ENCODE measurements around the gene RFESD. TPM values are rescaled to one million over a fixed set of nuclear protein-coding genes. Genes with fewer than 3 reads are reported as not detected.

RFESD gene
- polyA plus RNA-seq, 1 of the 3 experiments (the other 2 are of a cell fraction) = 1.8 TPM

GRCh38 chr5:95623706-95624105, 22.9 kb upstream of the RFESD start:
- ChIA-PET POLR2A (no interaction called here), CTCF (interaction anchor here (0.9 to 2.0 kb wide), 2 partner anchors 15 to 21 kb away, joined by 3 to 8 read pairs; no protein-coding TSS in a partner anchor)
- Histone ChIP-seq H3K79me2 (ENCODE audit: insufficient read depth) (no peaks in the 10 kb centered on the region), H3K9me3 (no peaks in the 10 kb centered on the region), H3K4me2 (no peak overlapping the region), H3F3A (replicated peaks; ENCODE audit: insufficient read depth) (no peaks in the 10 kb centered on the region), H4K20me1 (ENCODE audit: insufficient read depth) (no peaks in the 10 kb centered on the region), H3K36me3 (replicated peaks in 1 of 2; ENCODE audit: control insufficient read depth in 1 of 2, insufficient read depth in 2 of 2, low read length in 1 of 2) (no peaks in the 10 kb centered on the region), H3K4me1 (ENCODE audit: control insufficient read depth in 1 of 2, insufficient read depth in 2 of 2, low read depth in 1 of 2, low read length in 1 of 2) (peaks cover 0 to 3% of the 10 kb centered on the region in 2 experiments; a peak in 1 of 4 replicates), H3K9ac (no peak overlapping the region), H3K27me3 (ENCODE audit: insufficient read depth) (no peaks in the 10 kb centered on the region), H3K27ac (ENCODE audit: low read depth in 2 of 2, low read length in 1 of 2) (no peak overlapping the region), H3K4me3 (ENCODE audit: low read depth in 2 of 2, low read length in 1 of 2) (no peak overlapping the region), H2AFZ (ENCODE audit: low read depth) (no peak overlapping the region), H3K9me2 (no peaks in the 10 kb centered on the region)
- no peak for DNase-seq
- 81% methylated on average over 5 of the region's 5 CpGs for WGBS (ENCODE audit: low lambda C conversion rate)
- TF ChIP-seq POLR2AphosphoS5 (IDR thresholded peaks at IDR 0.05; ENCODE audit: low read depth, low read length) (no peak), NFIC (IDR thresholded peaks at IDR 0.05; ENCODE audit: borderline replicate concordance) (no peak), EZH2phosphoT487 (IDR thresholded peaks at IDR 0.05; ENCODE audit: borderline replicate concordance, low read depth) (no peak), SMC3 (IDR thresholded peaks at IDR 0.05; ENCODE audit: low read depth, low read length) (no peak), GATA2 (CRISPR knock-in tag; IDR thresholded peaks at IDR 0.05) (no peak), RXRA (IDR thresholded peaks at IDR 0.05; ENCODE audit: borderline replicate concordance, low read depth) (no peak), GABPA (IDR thresholded peaks at IDR 0.05; ENCODE audit: low read depth) (no peak), RFX5 (IDR thresholded peaks at IDR 0.05; ENCODE audit: low read length) (no peak), TAF1 (IDR thresholded peaks at IDR 0.05; ENCODE audit: borderline replicate concordance, low read depth, low read length) (no peak), FOXM1 (IDR thresholded peaks at IDR 0.05; ENCODE audit: low read depth) (no peak), REST (IDR thresholded peaks at IDR 0.05; ENCODE audit: low read depth, low read length) (no peak), FOXJ3 (CRISPR knock-in tag; IDR thresholded peaks at IDR 0.05) (no peak), TCF12 (IDR thresholded peaks at IDR 0.05) (no peak), RCOR1 (IDR thresholded peaks at IDR 0.05; ENCODE audit: low read length) (no peak), ELF1 (IDR thresholded peaks at IDR 0.05) (no peak), RAD21 (IDR thresholded peaks at IDR 0.05; ENCODE audit: low read length) (no peak), SIN3A (IDR thresholded peaks at IDR 0.05; ENCODE audit: borderline replicate concordance, low read depth, low read length) (no peak)
- TF ChIP-seq, protein P1, sequence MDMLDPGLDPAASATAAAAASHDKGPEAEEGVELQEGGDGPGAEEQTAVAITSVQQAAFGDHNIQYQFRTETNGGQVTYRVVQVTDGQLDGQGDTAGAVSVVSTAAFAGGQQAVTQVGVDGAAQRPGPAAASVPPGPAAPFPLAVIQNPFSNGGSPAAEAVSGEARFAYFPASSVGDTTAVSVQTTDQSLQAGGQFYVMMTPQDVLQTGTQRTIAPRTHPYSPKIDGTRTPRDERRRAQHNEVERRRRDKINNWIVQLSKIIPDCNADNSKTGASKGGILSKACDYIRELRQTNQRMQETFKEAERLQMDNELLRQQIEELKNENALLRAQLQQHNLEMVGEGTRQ (IDR thresholded peaks at IDR 0.05; ENCODE audit: borderline replicate concordance, low read depth, low read length) = no peak
- TF ChIP-seq, protein P2, sequence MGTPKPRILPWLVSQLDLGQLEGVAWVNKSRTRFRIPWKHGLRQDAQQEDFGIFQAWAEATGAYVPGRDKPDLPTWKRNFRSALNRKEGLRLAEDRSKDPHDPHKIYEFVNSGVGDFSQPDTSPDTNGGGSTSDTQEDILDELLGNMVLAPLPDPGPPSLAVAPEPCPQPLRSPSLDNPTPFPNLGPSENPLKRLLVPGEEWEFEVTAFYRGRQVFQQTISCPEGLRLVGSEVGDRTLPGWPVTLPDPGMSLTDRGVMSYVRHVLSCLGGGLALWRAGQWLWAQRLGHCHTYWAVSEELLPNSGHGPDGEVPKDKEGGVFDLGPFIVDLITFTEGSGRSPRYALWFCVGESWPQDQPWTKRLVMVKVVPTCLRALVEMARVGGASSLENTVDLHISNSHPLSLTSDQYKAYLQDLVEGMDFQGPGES (IDR thresholded peaks at IDR 0.05; ENCODE audit: low read depth, low read length) = no peak
- TF ChIP-seq, protein P3, sequence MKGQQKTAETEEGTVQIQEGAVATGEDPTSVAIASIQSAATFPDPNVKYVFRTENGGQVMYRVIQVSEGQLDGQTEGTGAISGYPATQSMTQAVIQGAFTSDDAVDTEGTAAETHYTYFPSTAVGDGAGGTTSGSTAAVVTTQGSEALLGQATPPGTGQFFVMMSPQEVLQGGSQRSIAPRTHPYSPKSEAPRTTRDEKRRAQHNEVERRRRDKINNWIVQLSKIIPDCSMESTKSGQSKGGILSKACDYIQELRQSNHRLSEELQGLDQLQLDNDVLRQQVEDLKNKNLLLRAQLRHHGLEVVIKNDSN (IDR thresholded peaks at IDR 0.05; ENCODE audit: borderline replicate concordance, low read depth) = no peak
